ENCODE results near the gene SGTA. TPM values are rescaled to one million over a fixed set of nuclear protein-coding genes. Genes with fewer than 3 reads are reported as not detected.

The SGTA gene
- total and polyA plus RNA-seq, 2 of the 8 experiments (the other 6 are each of a cell fraction or from before 2014, with no cell fraction given): 86.8 to 130 TPM

GRCh38 chr19:2816641-2817040 is 33.6 kb upstream of the SGTA start:
- peaks cover 5 to 24% (median 14%) of the 10 kb centered on the region in 4 experiments; a peak in 6 of 8 replicates for H3K36me3 ChIP-seq (ENCODE audit: control insufficient read depth in 2 of 4, insufficient read depth in 4 of 4, low read length in 3 of 4)
- no peak overlapping the region for H2AFZ ChIP-seq (ENCODE audit: low read length)
- H4K8ac ChIP-seq (ENCODE audit: extremely low read depth, insufficient read depth, low read length): no peak overlapping the region
- H3K79me1 ChIP-seq (ENCODE audit: low read depth, low read length): no peaks in the 10 kb centered on the region
- WGBS, 2 experiments (ENCODE audit: extremely low coverage in 1 of 2, insufficient coverage in 1 of 2, insufficient read length in 1 of 2, insufficient replicate concordance in 2 of 2, low coverage in 1 of 2, low lambda C conversion rate in 2 of 2, missing lambda C conversion rate in 1 of 2): 84% methylated on average over 16 of the region's 16 CpGs; no CpG with 5 or more reads in 1 of the 2 experiments
- no peak overlapping the region for H2BK20ac ChIP-seq (ENCODE audit: low read length)
- no peak for DNase-seq (ENCODE audit: low read depth in 1 of 2, low spot score in 2 of 2)
- H3K4ac ChIP-seq (replicated peaks; ENCODE audit: insufficient read length, low read depth, low read length): no peak overlapping the region
- H3K18ac ChIP-seq (ENCODE audit: extremely low read depth, low read length): no peak overlapping the region
- H3K23ac ChIP-seq (ENCODE audit: insufficient read length): no peak overlapping the region
- no peak overlapping the region for H3K14ac ChIP-seq (ENCODE audit: insufficient read length)
- no peak overlapping the region for H3K27ac ChIP-seq (ENCODE audit: low read depth, low read length)
- POLR2A ChIA-PET (ENCODE audit: partially characterized antibody): interaction anchor here (0.6 to 0.8 kb wide), 2 partner anchors 38 to 825 kb away, joined by 3 read pairs; no protein-coding TSS in a partner anchor
- CTCF ChIA-PET (ENCODE audit: partially characterized antibody): no interaction called here
- H2BK15ac ChIP-seq (ENCODE audit: low read length): no peak overlapping the region
- no peaks in the 10 kb centered on the region for H3K9me3 ChIP-seq (ENCODE audit: insufficient read depth in 2 of 2, low read depth in 1 of 2, low read length in 1 of 2)
- no peak overlapping the region for H3K56ac ChIP-seq (replicated peaks; ENCODE audit: insufficient read length, low read depth, low read length)
- H4K91ac ChIP-seq (replicated peaks; ENCODE audit: insufficient read length, low read length): no peak overlapping the region
- peaks cover 2 to 6% of the 10 kb centered on the region in 2 experiments for H4K20me1 ChIP-seq (replicated peaks in 1 of 2; ENCODE audit: control insufficient read depth in 1 of 2, insufficient read depth in 2 of 2, low read length in 2 of 2)
- H2AK5ac ChIP-seq (ENCODE audit: low read depth, low read length): no peak overlapping the region
- no peak overlapping the region for H3K9ac ChIP-seq (replicated peaks in 1 of 4; ENCODE audit: extremely low read depth in 1 of 4, low read depth in 3 of 4, low read length in 3 of 4)
- peaks cover 4% of the 10 kb centered on the region; the same call in 1 of the 2 replicates for H3K23me2 ChIP-seq (ENCODE audit: low read depth, low read length)
- H2BK12ac ChIP-seq (ENCODE audit: low read depth, low read length): no peak overlapping the region
- H3K4me3 ChIP-seq (ENCODE audit: extremely low read depth in 1 of 4, insufficient read depth in 2 of 4, low read depth in 3 of 4, low read length in 4 of 4): no peak overlapping the region
- no peaks in the 10 kb centered on the region for H3K4me1 ChIP-seq (replicated peaks in 1 of 4; ENCODE audit: control insufficient read depth in 3 of 4, insufficient read depth in 4 of 4, low read length in 3 of 4)
- H4K5ac ChIP-seq (ENCODE audit: insufficient read length, low read depth, low read length): no peak overlapping the region
- no peak overlapping the region for H2BK5ac ChIP-seq (ENCODE audit: low read depth, low read length)
- no peak overlapping the region for H2BK120ac ChIP-seq (replicated peaks; ENCODE audit: low read depth, low read length)
- H3K79me2 ChIP-seq (ENCODE audit: control insufficient read depth in 1 of 2, insufficient read depth in 2 of 2, low read length in 2 of 2): no peaks in the 10 kb centered on the region
- H3K27me3 ChIP-seq (replicated peaks in 1 of 4; ENCODE audit: control insufficient read depth in 3 of 4, extremely low read depth in 1 of 4, insufficient read depth in 3 of 4, low read length in 3 of 4): no peaks in the 10 kb centered on the region
- no peak overlapping the region for H3K4me2 ChIP-seq (ENCODE audit: insufficient read depth in 1 of 2, low read depth in 2 of 2, low read length in 2 of 2)
- no peak for FAIRE-seq
- TF ChIP-seq JUN (IDR thresholded peaks at IDR 0.05; ENCODE audit: low read depth, low read length) (no peak), CTCF (IDR thresholded peaks at IDR 0.05; ENCODE audit: control extremely low read depth in 1 of 3, insufficient read depth in 1 of 3, low read depth in 1 of 3, low read length in 3 of 3) (no peak), SRF (IDR thresholded peaks at IDR 0.05; ENCODE audit: low read depth, low read length) (no peak), ATF2 (IDR thresholded peaks at IDR 0.05; ENCODE audit: low read length) (no peak), GTF2F1 (IDR thresholded peaks at IDR 0.05; ENCODE audit: borderline replicate concordance, low read depth, low read length) (no peak), ASH2L (IDR thresholded peaks at IDR 0.05; ENCODE audit: low read length) (no peak), BCL11A (IDR thresholded peaks at IDR 0.05; ENCODE audit: low read depth in 2 of 2, low read length in 2 of 2) (no peak), SIN3A (conservative IDR thresholded peaks at IDR 0.05 in 1 of 2, IDR thresholded peaks at IDR 0.05 in 1 of 2; ENCODE audit: low read depth in 1 of 2, low read length in 2 of 2) (no peak), HDAC6 (IDR thresholded peaks at IDR 0.05; ENCODE audit: low read depth, low read length) (no peak)

Data from H1 (cell line).